Measurements from ENCODE around the gene RAE1. TPM values are rescaled to one million over a fixed set of nuclear protein-coding genes. Genes with fewer than 3 reads are reported as not detected.

RAE1 gene
- total RNA-seq, 6 experiments from 2014 or later, result 8.6 to 22.1 (median 11.1) TPM

DNA sequence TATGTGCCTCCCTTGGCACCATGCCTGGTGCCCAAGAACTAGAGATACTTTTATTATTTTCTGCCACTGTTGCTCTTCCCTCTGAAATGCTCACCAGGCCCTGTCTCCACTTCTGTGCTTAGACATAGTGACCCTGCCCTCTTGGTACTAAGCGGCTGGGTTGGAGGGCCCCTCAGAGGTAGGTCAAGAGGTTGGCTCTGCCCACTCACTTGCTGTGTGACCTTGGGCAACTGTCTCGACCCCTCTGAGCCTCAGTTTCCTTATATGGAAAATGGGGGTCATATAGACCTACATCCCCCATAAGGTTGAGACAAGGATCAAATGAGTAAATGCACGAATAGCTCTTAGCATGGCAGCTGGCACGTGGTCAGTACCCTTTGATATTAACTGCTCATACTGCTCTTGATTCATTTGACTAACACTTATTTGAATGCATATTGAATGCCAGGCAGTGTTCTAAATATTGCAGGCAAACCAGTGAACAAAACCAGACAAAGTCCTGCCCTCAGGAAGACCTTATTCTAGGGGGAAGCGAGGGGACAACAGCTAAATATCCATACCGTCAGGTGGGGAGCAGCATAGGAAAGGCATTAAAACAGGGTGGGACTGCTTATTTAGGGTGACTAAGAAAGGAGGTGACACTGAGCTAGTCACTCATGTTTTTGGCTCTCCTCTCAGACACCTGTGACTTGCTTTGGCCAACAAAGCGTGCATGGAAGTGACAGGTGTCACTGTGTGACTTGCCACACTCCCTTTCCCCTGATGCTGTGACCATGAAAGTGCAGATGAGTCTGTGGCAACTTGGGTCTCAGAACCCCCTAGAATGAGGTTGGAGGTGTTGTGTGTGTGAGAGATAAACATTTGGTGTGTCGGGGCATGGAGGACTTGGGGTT lies 35.7 kb upstream of the RAE1 start:
- Histone ChIP-seq H3K4me3 (no peak overlapping the region), H3K4me1 (no peaks in the 10 kb centered on the region), H3K36me3 (no peaks in the 10 kb centered on the region), H3K27me3 (no peaks in the 10 kb centered on the region), H3K27ac (no peak overlapping the region), H3K9me3 (no peaks in the 10 kb centered on the region)
- no peak for TF ChIP-seq CTCF (IDR thresholded peaks at IDR 0.05)
- no peak for TF ChIP-seq POLR2A (IDR thresholded peaks at IDR 0.05)
- ATAC-seq, result no peak
- 57% methylated on average over 7 of the region's 8 CpGs for WGBS (ENCODE audit: insufficient coverage, low coverage, low lambda C conversion rate, missing lambda C conversion rate)
- intact Hi-C loops (cut with DNase I), result no loop called here
- no peak for DNase-seq

DNA sequence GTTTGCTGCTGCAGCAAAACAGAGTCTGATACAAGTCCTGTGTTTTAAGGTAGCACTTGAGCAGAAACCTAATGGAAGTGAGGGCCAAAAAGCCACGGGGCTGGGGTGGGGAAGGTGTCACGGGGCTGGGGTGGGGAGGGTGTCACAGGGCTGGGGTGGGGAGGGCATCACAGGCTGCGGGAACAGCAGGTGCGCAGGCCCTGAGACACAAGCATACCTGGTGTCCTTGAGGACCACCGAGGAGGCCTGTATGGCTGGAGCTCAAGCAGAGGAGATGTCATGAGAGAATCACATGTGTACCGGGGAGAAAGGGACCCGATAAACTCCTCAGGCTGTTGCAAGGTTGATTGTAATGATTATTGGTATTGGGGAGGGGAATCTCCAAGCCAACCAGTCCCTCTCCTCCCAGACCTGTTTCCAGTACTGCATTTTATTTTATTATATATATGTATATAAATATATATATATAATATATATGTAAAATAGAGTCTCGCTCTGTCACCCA lies 35.0 kb upstream of the RAE1 start:
- TF ChIP-seq CTCF (IDR thresholded peaks at IDR 0.05) (no peak), POLR2A (IDR thresholded peaks at IDR 0.05) (no peak)
- Histone ChIP-seq H3K27me3 (no peaks in the 10 kb centered on the region), H3K4me3 (no peak overlapping the region), H3K9me3 (no peaks in the 10 kb centered on the region), H3K27ac (no peak overlapping the region), H3K4me1 (no peaks in the 10 kb centered on the region), H3K36me3 (no peaks in the 10 kb centered on the region)
- WGBS (ENCODE audit: insufficient coverage, low coverage, low lambda C conversion rate, missing lambda C conversion rate), result 71% methylated on average over 6 of the region's 8 CpGs
- ATAC-seq (no peak), DNase-seq (no peak)
- intact Hi-C loops (cut with DNase I), result no loop called here

DNA sequence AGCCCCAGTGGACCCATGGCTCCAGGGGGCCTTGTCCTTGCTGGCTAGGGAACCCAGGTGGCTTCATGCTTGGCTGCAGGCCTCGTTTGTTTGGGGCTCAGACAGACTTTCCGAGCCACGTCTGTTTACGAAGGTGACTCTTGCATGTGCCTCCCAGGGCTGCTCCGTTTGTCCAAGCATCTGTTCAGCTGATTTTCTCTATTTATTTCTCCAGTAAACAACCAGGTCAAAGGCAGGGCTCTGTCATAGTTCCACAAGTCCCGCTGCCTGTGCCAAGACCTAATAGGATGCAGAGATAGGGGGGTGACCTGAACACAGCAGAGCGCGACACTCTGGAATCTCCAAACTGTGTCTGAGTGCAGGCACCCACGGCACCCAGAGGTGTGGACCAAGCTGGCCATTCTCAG lies 34.3 kb upstream of the RAE1 start:
- H3K4me1 ChIP-seq, result no peaks in the 10 kb centered on the region
- H3K9me3 ChIP-seq, result no peaks in the 10 kb centered on the region
- no peaks in the 10 kb centered on the region for H3K36me3 ChIP-seq
- DNase-seq, result no peak
- 66% methylated on average over 7 of the region's 9 CpGs for WGBS (ENCODE audit: insufficient coverage, low coverage, low lambda C conversion rate, missing lambda C conversion rate)
- intact Hi-C loops (cut with DNase I), result no loop called here
- TF ChIP-seq POLR2A (IDR thresholded peaks at IDR 0.05), result no peak
- H3K27me3 ChIP-seq, result no peaks in the 10 kb centered on the region
- no peak overlapping the region for H3K4me3 ChIP-seq
- H3K27ac ChIP-seq, result no peak overlapping the region
- no peak for ATAC-seq

DNA sequence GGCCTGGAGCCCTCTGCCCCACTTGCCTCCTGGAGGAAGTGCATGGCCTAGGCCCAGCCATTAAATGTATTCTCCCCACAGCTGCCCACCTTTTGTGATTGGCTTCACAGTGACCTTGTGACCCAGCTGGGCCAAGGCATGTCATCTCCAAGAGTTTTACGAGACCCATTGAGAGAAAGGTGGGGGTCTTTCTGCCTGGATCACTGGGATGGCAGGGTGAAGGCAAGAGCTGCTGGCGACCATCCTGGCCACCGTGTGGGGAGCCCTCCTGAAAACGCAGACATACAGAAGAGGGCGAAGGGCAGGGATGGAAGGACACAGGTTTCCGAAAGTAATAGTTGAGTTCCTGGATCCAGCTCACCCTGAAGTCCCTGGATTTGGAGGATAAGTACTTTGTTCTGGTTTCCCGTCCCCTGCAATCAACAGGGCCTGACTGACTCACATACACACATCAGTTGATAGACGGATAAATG lies 33.7 kb upstream of the RAE1 start:
- no peak for DNase-seq
- no peak for TF ChIP-seq POLR2A (IDR thresholded peaks at IDR 0.05)
- TF ChIP-seq CTCF (IDR thresholded peaks at IDR 0.05), result no peak
- no peak overlapping the region for H3K4me3 ChIP-seq
- no peaks in the 10 kb centered on the region for H3K4me1 ChIP-seq
- H3K27me3 ChIP-seq, result no peaks in the 10 kb centered on the region
- no peak overlapping the region for H3K27ac ChIP-seq
- 66% methylated on average over 7 of the region's 8 CpGs for WGBS (ENCODE audit: insufficient coverage, low coverage, low lambda C conversion rate, missing lambda C conversion rate)
- intact Hi-C loops (cut with DNase I), result no loop called here
- H3K9me3 ChIP-seq, result no peaks in the 10 kb centered on the region
- ATAC-seq, result no peak
- no peaks in the 10 kb centered on the region for H3K36me3 ChIP-seq

DNA sequence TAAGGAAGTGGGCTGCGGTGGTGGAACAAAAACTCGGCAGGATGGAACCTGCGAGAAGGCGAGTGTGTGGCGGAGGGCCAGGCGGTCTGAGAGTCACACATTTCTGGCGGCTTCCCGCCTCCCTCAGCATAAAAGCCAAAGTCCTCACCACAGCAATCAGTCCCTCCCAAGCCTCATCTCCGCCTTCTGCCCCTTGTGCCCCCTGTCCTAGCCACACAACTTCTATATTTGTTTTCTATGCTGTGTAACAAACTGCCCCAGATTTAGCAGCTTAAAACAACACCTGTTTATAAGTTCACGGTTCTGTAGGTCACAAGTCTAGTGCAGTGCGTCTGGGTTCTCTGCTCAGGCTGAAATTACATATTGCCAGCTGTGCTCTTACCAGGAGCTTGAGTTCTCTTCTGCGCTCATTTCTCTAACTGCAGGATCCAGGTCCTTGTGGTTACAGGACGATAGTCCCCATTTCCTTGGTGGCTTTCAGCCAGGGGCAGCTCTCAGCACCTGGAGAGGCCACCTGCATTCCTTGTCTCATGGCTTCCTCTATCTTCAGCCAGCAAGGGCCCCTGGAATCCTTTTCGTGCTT lies 33.2 kb upstream of the RAE1 start:
- no peak for TF ChIP-seq CTCF (IDR thresholded peaks at IDR 0.05)
- TF ChIP-seq POLR2A (IDR thresholded peaks at IDR 0.05), result no peak
- Histone ChIP-seq H3K4me3 (no peak overlapping the region), H3K27ac (no peak overlapping the region), H3K36me3 (no peaks in the 10 kb centered on the region), H3K27me3 (no peaks in the 10 kb centered on the region), H3K4me1 (no peaks in the 10 kb centered on the region), H3K9me3 (no peaks in the 10 kb centered on the region)
- WGBS (ENCODE audit: insufficient coverage, low coverage, low lambda C conversion rate, missing lambda C conversion rate), result 55% methylated on average over 11 of the region's 14 CpGs
- intact Hi-C loops (cut with DNase I), result no loop called here
- ATAC-seq (no peak), DNase-seq (no peak)

Data from right lobe of liver (tissue), 6 donors.